ENCODE results near the gene FAM83G.
"Not testable (repeated sequence)": the region's sequence is repeated elsewhere in the genome, so short reads cannot be mapped to it uniquely, and the experiment has no call there.

DNA sequence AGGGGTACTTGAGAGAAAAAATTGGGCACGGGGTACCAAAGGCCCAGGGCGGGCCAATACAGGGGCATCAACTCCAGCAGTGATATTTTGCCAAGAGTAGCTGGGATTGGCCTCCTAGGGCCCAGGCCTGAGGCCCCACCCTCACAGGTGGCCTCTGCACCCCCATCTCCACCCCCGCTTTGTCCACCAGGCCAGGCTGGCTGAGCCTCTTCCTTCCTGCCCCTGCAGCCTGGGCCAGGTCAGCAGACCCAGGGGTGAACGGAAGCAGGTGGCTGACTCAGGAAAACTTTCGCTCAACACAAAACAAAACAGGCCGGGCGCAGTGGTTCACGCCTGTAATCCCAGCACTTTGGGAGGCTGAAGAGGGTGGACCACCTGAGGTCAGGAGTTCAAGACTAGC lies 38.5 kb upstream of the FAM83G start:
- TF ChIP-seq, protein P1, sequence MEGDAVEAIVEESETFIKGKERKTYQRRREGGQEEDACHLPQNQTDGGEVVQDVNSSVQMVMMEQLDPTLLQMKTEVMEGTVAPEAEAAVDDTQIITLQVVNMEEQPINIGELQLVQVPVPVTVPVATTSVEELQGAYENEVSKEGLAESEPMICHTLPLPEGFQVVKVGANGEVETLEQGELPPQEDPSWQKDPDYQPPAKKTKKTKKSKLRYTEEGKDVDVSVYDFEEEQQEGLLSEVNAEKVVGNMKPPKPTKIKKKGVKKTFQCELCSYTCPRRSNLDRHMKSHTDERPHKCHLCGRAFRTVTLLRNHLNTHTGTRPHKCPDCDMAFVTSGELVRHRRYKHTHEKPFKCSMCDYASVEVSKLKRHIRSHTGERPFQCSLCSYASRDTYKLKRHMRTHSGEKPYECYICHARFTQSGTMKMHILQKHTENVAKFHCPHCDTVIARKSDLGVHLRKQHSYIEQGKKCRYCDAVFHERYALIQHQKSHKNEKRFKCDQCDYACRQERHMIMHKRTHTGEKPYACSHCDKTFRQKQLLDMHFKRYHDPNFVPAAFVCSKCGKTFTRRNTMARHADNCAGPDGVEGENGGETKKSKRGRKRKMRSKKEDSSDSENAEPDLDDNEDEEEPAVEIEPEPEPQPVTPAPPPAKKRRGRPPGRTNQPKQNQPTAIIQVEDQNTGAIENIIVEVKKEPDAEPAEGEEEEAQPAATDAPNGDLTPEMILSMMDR (IDR thresholded peaks at IDR 0.05; ENCODE audit: low read depth, low read length, poor library complexity, severe bottlenecking), result not testable (repeated sequence)
- TF ChIP-seq EZH2phosphoT487 (IDR thresholded peaks at IDR 0.05; ENCODE audit: borderline replicate concordance, low read length), result not testable (repeated sequence)

Measured in DOHH2 (cell line).